HUDEP-2 (cell line): Measurements from ENCODE around the gene INTS1.
"Not testable (repeated sequence)": the region's sequence is repeated elsewhere in the genome, so short reads cannot be mapped to it uniquely, and the experiment has no call there.

ENCODE experiments used
- DNase-seq, 76 experiments: peaks; one replicate each; lab custom pipeline; 2025; ENCODE audit not compliant: unreplicated experiment in 76 of 76; lab: John Stamatoyannopoulos, UW

Gene INTS1

DNA sequence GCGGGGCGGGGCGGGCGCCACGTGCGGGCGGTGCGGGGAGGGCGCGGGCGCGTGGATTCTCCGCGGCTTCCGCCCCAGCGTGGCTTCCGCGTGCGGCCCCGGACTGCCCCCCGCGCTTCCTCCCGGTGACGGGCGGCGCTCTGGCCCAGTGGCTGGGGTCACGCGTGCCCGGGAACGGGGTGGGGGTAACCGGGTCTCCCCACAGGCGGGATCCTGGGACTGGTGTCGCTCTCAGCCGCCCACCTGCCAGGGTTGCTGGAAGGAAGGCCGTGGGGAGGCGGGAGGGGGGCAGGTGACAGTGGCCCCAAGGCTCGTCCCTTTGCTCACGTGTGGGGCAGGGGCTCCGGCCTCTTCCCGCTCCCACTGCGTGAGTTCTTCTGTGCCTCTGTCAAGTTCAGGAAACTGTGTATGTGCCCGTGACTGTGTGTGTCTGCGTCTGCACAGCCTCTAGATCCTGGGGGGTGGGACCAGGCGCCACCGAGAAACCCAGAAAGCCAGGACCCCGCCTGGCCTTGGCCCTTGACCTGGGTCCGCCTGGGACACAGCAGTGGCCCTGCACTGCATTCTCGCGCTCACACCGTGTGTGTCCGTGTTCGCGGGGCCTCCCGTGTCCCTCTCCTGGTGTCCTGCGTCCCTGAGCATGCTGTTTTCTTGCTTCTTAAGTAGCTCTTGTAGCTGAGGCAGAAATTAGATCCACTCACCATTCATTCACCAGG lies 27.2 kb upstream of the INTS1 start:
- no peak for DNase-seq

DNA sequence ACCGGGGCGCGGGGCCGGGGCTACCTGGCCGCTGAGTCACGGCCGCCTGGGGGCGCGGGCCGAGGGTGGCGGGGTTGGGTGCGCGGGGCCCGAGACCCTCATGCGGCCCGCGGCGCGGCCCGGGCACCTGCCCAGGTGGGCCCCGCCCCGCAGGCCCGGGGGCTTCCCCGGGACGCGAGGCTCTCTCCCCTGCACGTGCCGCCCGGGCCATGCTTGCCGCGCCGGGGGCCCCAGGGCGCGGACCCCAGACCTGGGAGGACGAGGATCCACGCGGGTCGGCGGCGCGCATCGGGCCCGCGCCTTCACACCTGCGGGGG lies 26.7 kb upstream of the INTS1 start:
- no peak for DNase-seq

DNA sequence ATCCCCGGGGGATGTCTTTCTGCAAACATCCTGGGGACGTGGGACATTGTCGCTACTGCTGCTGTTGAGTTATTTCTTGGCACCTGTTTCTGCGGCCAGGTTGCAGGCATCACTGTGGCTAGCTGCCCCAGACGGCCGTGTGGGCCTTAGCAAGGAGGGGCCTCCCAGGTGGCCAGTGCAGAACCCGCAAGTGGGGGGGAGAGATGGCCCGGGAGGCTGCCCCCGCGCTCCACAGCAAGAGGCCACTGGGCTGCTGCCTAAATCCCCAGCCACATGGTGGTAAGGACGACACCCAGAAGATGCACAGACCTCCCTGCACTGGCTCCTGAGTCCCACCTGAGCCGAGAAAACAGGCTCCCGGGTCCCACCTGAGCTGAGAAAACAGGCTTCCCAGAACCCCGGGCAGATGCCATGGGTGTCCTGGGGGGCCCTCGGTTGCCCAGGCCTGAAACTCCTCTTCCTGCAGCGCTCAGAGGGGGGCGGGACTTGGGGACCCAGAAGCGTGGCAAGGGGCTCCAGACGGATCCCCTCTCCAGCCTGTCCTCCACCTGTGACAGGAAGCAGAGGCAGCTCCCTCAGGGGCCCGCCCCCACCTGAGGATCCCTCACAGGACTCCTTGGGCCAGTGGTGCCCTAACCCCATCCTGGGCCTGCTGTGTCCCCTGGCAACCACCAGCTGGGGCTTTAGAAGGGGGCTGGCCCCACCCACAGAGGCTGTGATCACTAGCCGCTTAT lies 25.4 kb upstream of the INTS1 start:
- DNase-seq, result no peak

DNA sequence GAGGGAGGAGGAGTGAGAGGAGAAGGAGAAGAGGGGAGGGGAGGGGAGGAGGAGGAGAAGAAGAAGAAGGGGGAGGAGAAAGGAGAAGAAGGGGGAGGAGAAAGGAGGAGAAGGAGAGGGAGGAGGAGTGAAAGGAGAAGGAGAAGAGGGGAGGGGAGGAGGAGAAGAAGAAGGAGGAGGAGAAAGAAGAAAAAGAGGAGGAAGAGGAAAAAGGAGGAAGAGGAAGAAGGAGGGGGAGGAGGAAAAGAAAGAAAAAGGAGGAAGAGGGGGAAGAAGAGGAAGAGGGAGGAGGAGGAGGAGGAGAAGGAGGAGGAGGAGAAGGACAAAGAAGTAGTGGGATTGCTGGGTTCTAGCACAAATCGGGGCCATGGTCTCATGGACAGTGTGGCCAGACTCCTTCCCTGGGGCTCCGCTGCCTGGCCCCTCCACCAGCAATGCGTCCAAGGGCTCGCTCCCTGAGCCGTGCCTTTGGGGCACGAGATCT lies 22.1 kb upstream of the INTS1 start:
- DNase-seq, result peak in 1 of 76 experiments; percentile 24

DNA sequence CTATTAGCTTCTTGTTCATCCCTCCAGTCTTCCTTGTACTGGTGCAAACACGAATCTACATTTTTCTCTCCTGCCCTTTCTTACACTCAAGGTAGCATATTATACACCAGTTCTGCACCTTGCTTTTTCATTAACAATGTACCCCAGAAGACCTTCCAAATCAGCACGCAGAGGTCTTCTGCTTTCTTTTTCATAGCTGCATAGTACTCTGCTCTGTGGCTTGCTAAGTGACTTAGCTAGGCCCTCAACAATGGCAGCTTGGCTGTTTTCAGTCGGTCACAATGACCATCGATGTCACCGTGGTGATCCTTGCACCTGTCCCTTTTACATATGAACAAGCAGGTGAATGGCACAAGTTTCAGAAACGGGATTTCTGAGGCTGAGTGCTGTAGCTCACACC lies 21.2 kb upstream of the INTS1 start:
- no peak for DNase-seq

DNA sequence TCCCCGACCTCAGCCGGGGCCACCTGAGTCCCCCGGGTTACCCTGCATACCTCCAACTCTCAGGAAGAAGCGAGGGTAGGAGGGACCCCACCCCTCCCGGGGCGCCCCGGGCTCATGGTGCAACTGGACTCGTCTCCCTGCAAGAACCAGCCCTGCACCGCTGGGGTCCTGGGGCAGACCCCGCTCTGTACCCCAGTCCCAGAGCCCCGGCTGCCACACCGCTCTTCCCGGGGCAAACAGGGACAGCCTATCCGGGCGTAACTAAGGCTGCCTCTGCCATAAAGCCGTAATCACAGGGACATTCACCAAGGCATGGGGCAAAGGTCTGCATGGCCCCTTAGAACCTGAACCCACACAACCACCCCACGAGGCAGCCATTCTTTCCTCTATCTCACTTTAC lies 19.7 kb upstream of the INTS1 start:
- DNase-seq, result no peak

DNA sequence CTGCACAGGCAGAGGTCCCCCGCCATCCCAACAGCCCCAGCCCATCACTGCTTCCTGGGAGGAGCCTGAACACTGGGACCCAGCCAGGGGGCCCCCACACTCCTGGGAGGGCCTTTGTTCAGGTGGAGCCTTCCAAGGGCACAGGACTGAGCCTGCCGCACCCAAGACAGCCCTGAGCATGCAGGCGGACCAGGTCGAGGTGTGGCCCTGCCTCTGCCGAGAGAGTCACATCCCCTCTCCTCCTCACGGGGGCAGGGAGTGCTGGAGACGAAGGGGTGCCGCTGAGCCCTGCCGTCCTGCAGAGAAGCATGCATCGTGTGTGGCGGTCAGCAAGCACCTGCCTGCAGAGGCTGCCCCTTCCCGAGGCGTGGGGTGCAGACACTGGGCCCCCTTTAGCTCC lies 19.0 kb upstream of the INTS1 start:
- no peak for DNase-seq

DNA sequence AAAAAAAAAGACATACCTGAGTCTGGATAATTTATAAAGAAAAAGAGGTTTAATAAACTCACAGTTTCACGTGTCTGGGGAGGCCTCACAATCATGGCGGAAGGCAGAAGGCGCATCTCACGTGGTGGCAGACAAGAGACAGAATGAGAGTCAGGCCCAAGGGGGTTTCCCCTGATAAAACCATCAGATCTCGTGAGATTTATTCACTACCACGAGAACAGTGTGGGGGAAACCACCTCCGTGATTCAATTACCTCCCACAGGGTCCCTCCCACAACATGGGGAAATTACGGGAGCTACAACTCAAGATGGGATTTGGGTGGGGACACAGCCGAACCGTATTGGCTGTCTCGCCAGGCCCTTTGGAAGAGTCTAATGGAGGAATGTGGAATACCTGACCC lies 17.3 kb upstream of the INTS1 start:
- DNase-seq, result no peak

DNA sequence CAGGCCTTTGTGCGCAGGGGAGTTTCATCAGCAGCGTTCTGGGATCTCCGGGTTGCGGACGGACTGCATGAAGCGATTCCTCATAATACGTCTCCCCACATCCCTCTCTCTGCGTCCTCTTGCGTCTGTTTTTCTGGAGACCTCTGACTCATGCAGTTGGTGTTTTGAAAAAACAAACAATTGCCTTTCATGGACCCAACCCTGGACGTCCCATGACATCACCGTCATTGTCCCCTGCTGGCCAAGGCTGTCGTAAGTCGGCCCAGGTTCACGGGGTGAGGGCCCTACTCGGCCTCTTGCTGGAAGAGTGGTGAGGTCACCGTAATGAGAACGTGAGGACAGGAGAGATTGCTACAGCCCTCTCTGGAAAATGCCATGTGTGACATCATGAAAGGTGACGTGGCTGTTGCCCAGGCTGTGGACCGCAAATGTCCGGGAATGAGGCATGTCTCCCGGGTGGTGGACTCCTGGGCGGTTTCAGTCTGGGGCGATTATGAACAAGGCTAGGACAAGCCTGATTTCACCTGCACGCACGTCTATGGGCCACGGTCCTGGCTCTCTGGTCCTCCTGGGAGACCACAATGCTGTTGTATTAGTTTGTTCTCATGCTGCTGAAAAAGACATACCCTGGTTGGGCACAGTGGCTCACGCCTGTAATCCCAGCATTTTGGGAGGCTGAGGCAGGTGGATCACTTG lies 16.5 kb upstream of the INTS1 start:
- no peak for DNase-seq

DNA sequence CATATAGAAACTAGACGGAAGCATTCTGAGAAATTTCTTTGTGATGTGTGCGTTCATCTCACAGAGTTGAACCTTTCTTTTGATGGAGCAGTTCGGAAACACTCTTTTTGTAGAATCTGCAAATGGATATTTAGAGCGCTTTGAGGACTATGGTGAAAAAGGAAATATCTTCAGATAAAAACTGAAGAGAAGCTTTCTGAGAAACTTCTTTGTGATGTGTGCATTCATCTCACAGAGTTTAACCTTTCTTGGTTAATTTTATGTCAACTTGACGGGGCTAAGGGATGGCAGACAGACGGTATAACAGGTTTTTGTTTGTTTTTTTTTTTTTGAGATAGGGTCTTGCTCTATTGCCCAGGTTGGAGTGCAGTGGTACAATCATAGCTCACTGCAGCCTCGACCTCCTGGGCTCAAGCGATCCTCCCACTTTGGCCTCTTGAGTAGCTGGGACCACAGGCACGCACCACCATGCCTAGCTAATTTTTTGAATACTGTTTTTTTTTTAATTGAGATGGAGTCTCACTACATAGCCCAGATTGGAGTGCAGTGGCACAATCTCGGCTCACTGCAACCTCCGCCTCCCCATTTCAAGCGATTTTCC lies 15.2 kb upstream of the INTS1 start:
- not testable (repeated sequence) for DNase-seq

DNA sequence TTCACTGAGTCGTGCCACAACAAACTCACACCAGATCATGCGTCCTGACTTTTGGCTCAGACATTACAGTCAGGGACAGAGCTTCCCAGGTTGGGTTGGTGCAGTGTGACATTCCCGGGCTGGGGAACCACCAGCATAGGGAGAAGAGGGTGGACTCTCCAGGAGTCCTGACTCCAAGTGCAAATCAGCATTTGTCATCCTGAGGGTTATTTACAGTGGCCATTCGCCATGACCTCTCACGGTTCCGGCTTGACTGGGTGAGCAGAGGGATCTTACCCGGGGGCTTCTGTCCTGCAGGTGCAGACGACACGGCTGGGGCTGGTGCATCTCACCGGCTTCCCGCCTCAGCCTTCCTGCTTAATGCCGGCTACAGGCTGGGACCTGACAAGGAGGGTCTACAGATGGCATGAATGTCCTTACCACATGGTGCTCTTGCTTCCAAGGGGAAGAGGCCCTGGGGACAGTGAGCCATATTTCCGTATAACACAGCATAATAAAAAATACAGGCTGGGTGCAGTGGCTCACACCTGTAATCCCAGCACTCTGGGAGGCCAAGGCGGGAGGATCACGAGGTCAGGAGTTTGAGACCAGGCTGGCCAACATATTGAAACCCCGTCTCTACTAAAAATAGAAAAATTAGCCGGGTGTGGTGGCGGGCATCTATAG lies 12.5 kb upstream of the INTS1 start:
- DNase-seq, result no peak

DNA sequence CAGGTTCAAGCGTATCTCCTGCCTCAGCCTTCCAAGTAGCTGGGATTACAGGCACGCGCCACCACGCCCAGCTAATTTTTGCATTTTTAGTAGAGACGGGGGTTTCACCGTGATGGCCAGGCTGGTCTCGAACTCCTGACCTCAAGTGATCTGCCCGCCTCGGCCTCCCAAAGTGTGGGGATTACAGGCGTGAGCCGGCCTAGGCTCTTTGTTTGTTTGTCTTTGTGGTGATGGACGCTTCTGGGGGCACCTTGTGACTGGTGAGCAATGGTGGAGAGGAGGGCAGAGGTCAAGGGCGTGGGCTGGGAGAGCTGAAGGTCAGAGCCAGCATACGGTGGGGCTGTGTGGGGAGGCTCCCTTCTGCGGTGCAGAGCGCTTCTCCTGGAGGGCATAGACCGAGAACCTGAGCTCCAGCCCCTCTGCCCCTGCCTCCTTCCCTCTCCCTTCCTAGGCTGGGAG lies 11.3 kb upstream of the INTS1 start:
- DNase-seq, result not testable (repeated sequence)

DNA sequence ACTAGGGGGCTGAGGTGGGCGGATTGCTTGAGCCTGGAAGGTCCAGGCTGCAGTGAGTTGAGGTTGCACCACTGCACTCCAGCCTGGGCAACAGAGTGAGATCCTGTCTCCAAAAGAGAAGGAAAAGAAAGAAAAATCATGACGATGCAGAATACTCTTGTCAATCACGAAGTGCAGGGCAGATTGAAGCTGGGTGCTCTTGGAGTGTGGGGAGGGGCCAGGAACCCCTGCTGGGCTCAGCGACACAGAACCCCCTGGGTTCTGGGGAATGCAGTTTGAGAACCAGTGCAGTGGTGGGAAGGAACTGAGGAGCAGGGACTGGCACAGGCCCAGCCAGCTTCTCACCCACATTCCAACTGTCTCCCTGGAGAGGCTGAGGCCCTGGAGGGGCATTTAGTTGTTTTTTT lies 10.8 kb upstream of the INTS1 start:
- DNase-seq, result no peak

DNA sequence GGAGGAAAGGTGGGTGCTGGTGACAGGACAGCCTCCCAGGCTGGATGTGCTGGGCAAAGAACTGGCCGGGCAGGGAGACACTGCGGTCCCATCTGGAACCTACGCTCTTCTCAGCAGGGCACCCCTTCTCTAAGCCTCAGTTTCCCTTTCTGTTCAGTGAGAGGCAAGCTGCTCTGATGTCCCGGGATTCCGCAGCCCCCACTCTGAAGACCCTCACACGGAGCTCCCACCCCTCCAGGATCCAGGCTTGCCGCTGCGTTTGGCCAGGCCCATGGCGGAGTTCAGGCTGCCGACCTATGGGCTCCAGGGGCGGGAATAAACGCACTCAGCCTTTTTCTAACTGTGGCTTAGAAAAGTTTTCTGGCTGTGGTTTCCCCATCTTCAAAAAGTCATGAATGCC lies 10.2 kb upstream of the INTS1 start:
- DNase-seq, result no peak

DNA sequence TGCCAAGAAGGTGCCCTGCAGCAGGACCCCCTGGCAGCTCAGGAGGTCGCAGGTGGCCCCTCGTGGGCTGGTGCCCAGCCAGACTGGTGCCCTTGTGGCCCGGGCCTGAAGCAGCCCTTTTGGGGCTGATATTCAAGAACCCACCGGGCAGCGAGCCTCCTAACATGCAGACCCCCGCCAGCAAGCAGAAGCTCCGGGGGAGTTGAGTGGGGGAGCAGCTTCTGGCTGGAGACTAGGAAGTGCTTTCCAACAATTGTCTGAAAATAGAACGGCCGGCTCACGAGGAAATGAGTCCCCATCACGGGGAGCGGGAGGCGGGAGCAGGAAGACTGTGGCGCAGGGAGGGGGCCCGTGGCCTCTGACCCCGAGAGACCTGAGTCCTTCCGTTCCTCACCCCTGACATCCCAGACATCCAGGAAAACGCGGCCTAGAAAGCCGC lies 9.5 kb upstream of the INTS1 start:
- DNase-seq, result no peak

DNA sequence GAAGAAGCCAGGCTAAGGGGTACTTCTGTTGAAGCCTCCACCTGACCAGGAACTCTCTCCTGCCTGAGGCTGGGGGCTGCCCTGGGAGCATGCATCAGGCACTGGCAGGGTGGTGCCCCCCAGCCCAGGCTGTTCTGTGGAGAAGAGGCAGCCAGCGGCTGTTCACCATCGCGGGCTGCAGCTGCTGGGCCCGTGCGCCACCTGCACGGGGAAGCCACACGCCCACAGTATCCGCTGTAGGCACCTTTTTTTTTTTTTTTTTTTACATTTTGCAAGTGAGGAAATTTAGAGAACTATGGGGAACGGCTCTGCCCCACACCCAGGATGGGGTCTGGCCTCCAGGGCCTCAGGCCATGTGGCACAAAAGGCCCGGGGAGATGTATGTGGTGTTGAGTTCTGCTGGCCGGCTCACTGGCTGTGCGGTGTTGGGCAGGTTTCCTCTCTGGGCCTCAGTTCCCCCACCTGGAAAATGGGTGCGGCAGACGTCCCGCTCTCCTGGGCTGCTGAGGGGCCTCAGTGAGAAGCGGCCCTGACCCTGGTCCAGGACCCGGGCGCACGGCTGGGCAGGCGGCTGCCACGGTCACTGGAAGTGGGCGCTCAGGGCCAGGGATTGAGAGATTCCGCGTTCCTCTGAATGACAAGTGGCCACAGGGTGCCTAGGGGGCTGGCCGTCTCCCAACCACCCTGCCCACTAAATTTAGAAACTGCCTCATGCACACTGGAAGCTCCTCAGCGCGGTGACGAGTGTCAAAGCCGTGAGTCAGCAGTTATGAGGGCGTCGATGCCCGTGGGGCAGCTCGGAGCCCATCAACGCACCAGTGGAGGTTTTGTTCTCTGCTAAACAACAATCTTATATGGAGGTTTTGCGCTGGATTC lies 8.8 kb upstream of the INTS1 start:
- DNase-seq, result peak in 35 of 76 experiments; percentile 9 to 62 (median 25)

DNA sequence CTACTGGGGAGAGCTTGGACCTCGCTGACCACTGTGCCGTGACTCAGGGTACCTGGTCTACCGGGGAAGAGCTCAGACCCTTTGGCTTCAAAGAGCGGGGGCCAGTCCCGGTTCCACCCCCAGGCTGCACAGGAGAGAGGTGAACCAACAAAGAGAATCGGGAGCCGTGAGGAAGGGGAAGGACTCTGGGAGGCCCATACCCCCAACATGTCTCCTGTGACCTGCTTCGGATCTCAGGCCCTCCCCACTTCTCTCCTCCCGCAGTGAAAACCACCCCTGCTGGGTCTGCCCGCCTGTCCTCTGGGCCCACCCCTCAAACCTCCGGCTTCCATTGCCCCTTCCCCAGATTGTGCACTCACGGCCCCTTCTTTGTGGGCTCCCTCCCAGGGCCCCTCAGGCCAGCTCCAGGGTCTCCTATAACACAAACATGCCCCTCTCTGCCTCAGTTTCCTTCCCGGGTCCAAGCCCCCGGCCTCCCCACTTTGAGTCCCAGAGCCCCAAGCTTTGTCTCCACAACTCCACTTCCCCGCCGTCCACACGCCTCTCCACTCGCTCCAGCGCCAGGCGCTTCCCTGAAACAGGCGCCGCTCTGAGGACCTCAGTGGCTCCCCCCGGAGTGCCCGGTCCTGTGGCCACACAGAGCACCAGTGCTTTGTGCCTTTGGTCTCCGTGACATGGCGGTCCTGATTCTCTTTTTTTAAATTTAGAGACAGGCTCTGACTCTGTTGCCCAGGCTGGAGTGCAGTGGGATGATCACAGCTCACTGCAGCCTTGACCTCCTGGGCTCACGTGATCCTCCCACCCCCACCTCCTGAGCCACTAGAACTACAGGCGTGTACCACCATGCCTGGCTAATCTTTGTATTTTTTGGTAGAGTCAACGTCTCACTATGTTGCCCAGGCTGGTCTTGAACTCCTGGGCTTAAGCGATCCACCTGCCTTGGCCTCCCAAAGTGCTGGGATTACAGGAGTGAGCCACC lies 7.5 kb upstream of the INTS1 start:
- DNase-seq, result no peak

DNA sequence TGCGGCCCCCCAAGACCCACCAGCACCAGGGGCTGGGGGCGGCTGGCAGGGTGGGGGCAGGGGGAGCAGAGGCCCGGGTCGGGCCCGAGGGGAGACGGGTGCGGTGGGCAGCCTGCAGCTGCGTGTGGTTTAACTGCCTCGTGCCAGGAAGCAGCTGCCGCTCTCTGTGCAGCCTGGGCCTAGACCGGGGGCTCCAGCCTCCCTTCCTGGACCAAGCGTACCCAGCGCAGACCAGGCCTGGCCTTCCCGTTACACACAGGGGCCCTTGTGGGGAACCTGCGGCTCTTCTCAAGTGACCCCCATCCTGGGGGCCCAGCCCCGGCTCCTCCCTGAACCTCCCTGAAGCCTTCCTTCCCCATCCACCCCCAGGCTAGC lies 6.6 kb upstream of the INTS1 start:
- no peak for DNase-seq

DNA sequence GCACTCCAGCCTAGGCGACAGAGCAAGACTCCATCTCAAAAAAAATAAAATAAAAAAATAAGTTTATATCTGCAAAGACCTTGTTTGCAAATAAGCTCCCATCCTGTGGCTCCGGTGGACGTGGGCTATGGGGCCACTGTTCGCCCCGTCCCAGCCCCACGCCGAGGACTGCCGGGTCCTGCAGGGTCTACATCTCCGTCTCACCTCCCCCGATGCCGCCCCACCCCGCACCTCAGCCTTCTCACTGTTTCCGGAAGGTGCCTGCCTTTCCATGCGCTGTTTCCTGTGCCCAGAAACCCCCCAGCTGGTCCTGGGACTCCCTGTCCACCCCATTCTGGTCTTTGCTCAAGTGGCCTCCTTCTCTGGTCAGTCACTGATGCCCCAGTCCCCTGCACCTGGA lies 5.0 kb upstream of the INTS1 start:
- DNase-seq, result no peak
